Smooth muscle cell (in vitro differentiated cells): ENCODE measurements around the gene OSBPL6. TPM values are rescaled to one million over a fixed set of nuclear protein-coding genes. Genes with fewer than 3 reads are reported as not detected.

Experiments
- DNase-seq: peaks from one replicate; lab custom pipeline; 2025; ENCODE audit not compliant: unreplicated experiment; lab: John Stamatoyannopoulos, UW
- H2AFZ ChIP-seq: fragments of 200-600 bp; sonication (generic); 2 replicates; pipeline ENCODE4 v1.6.0; 2016; ENCODE audit warnings: antibody characterized with exemption, low read depth, mild to moderate bottlenecking
- H3F3A ChIP-seq: fragments of 200-600 bp; sonication (generic); 2 replicates; pipeline ENCODE4 v1.6.0; 2017; ENCODE audit warnings: antibody characterized with exemption, low read depth
- H3K27ac ChIP-seq: fragments of 200-600 bp; sonication (generic); 2 replicates; pipeline ENCODE4 v1.5.1; 2016; ENCODE audit warnings: low read depth, mild to moderate bottlenecking
- H3K27me3 ChIP-seq: fragments of 200-600 bp; sonication (generic); 2 replicates; pipeline ENCODE4 v1.6.1; 2016; ENCODE audit warnings: low read depth, mild to moderate bottlenecking
- H3K36me3 ChIP-seq: fragments of 200-600 bp; sonication (generic); 2 replicates; pipeline ENCODE4 v1.5.1; 2016; ENCODE audit warnings: low read depth
- H3K4me1 ChIP-seq: fragments of 200-600 bp; sonication (generic); 2 replicates; pipeline ENCODE4 v1.5.1; 2016; ENCODE audit warnings: low read depth
- H3K4me2 ChIP-seq: fragments of 200-600 bp; sonication (generic); 2 replicates; pipeline ENCODE4 v1.6.0; 2016; ENCODE audit warnings: mild to moderate bottlenecking
- H3K4me3 ChIP-seq: fragments of 200-600 bp; sonication (generic); 2 replicates; pipeline ENCODE4 v1.5.1; 2016; ENCODE audit warnings: mild to moderate bottlenecking
- H3K79me2 ChIP-seq: fragments of 200-600 bp; sonication (generic); 2 replicates; pipeline ENCODE4 v1.6.0; 2016; ENCODE audit warnings: low read depth, mild to moderate bottlenecking
- H3K9ac ChIP-seq: fragments of 200-600 bp; sonication (generic); 2 replicates; pipeline ENCODE4 v1.6.0; 2016; ENCODE audit warnings: low read depth
- H3K9me3 ChIP-seq: fragments of 200-600 bp; sonication (generic); replicated peaks from 2 replicates; pipeline ENCODE4 v1.5.1; 2016; ENCODE audit warnings: low read depth
- H4K20me1 ChIP-seq: fragments of 200-600 bp; sonication (generic); 2 replicates; pipeline ENCODE4 v1.6.0; 2016; ENCODE audit warnings: low read depth
- WGBS: methylation state at CpG from one replicate; pipeline ENCODE4 v1.1.7; 2016; ENCODE audit warnings: low lambda C conversion rate; 5-methylcytosine and 5-hydroxymethylcytosine counted together
- polyA plus RNA-seq: library from polyadenylated mRNA; unstranded; fragments of >200 nt; fragmentation: Nextera tagmentation; extraction: Ambion mirVana; gene quantifications from 2 replicates; pipeline ENCODE4 v1.2.1, GENCODE V29; 2016
- total RNA-seq: library from RNA; depleted of rRNA; stranded (reverse); fragments of >200 nt; gene quantifications from 2 replicates; pipeline ENCODE4 v1.2.3, GENCODE V29; 2014
- TF ChIP-seq, protein P1 (sequence below): fragments of 200-600 bp; sonication (generic); IDR thresholded peaks from 2 replicates; pipeline ENCODE4 v1.5.1; 2017; ENCODE audit warnings: borderline replicate concordance, mild to moderate bottlenecking, antibody characterized with exemption; ENCODE audit not compliant: insufficient read depth, poor library complexity, severe bottlenecking

Gene OSBPL6
- total and polyA plus RNA-seq, 2 experiments from 2014 or later: 7.4 to 7.6 TPM

DNA sequence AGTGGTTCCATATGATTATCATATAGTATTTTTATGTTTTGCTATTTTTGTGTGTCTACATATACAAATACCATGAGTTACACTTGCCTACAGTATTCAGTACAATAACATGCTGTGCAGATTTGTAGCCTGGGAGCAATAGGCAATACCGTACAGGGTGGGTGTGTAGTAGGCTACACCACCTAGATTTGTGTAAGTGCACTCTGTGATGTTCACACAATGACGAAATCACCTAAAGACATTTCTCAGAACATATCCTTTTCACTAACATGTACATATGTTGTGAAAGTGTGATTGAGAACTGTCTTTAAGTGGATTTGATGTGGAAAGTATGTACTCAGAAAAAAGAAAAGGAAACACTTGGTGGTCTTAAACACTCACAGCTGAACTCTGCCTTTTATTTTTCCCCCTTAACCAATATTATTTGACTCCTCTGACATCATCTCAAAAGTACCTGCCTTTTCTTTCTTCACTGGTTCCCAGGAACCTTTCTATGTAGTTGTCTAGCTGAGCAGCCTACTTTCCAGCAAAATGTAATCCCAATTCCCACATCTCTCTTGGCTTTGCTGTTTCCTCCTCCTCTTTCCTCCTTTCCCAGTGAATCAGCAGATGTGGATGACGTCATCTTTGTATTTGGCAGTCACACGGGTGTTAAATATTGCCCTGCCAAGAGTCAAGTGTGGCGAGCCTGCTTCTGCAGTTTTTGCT is 47.7 kb downstream of the OSBPL6 start:
- Histone ChIP-seq H3K27ac (peak overlapping the region; percentile 41), H2AFZ (peak overlapping the region; percentile 39), H3K4me3 (no peak overlapping the region), H3K36me3 (no peaks in the 10 kb centered on the region), H3K79me2 (no peaks in the 10 kb centered on the region), H3K9me3 (no peaks in the 10 kb centered on the region), H3K9ac (no peak overlapping the region), H3K4me1 (no peaks in the 10 kb centered on the region), H3K4me2 (peak overlapping the region; percentile 33), H3K27me3 (no peaks in the 10 kb centered on the region), H4K20me1 (no peaks in the 10 kb centered on the region), H3F3A (no peaks in the 10 kb centered on the region)
- no peak for DNase-seq
- WGBS: 40% methylated on average over 5 of the region's 5 CpGs
- TF ChIP-seq, protein P1, sequence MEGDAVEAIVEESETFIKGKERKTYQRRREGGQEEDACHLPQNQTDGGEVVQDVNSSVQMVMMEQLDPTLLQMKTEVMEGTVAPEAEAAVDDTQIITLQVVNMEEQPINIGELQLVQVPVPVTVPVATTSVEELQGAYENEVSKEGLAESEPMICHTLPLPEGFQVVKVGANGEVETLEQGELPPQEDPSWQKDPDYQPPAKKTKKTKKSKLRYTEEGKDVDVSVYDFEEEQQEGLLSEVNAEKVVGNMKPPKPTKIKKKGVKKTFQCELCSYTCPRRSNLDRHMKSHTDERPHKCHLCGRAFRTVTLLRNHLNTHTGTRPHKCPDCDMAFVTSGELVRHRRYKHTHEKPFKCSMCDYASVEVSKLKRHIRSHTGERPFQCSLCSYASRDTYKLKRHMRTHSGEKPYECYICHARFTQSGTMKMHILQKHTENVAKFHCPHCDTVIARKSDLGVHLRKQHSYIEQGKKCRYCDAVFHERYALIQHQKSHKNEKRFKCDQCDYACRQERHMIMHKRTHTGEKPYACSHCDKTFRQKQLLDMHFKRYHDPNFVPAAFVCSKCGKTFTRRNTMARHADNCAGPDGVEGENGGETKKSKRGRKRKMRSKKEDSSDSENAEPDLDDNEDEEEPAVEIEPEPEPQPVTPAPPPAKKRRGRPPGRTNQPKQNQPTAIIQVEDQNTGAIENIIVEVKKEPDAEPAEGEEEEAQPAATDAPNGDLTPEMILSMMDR: no peak

DNA sequence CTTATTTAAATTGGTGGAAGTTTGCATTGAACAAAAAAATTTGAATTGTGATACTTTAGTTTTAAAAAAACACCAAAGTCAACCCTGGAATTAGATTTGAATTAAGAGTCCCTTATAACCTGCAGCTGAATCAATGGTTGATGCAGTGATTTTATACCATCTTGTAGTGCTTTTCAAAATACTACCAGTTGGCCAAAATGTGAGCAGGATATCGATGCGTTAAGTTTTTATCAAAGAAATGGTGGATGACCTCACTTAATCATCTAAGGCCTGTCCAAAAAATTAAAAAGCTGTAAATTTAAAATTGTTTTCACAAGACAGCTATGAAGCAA is 48.2 kb downstream of the OSBPL6 start:
- H3F3A ChIP-seq: no peaks in the 10 kb centered on the region
- H3K4me2 ChIP-seq: peak overlapping the region; percentile 33
- H3K27ac ChIP-seq: no peak overlapping the region
- DNase-seq: no peak
- no peaks in the 10 kb centered on the region for H3K27me3 ChIP-seq
- TF ChIP-seq, protein P1: no peak
- H3K79me2 ChIP-seq: no peaks in the 10 kb centered on the region
- no peak overlapping the region for H3K4me3 ChIP-seq
- H2AFZ ChIP-seq: no peak overlapping the region
- no peaks in the 10 kb centered on the region for H3K36me3 ChIP-seq
- no peaks in the 10 kb centered on the region for H3K9me3 ChIP-seq
- 100% methylated on average over 2 of the region's 2 CpGs for WGBS
- no peaks in the 10 kb centered on the region for H3K4me1 ChIP-seq
- no peaks in the 10 kb centered on the region for H4K20me1 ChIP-seq
- no peak overlapping the region for H3K9ac ChIP-seq

DNA sequence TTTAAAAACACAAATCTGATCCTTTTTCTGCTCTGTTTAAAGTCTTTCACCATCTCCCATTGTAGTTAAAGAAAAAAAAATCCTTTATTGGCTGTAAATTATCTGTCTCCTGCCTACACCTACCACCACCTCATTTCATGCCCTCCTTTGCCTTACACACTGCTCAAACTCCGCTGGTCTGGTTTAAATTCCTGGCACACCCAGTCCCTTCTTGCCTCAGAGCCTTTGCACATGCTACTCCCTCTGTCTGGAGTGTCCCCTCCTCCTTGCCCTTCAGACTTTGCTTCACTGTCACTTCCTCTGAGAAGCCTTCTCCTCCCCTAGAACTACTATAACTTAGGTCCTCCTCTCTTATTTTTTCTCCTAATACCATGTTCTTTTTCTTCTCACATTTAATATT is 49.6 kb downstream of the OSBPL6 start:
- DNase-seq: no peak
- Histone ChIP-seq H3K36me3 (no peaks in the 10 kb centered on the region), H3K27ac (no peak overlapping the region), H3K4me1 (no peaks in the 10 kb centered on the region), H3K27me3 (no peaks in the 10 kb centered on the region), H3K4me2 (no peak overlapping the region), H3K9me3 (no peaks in the 10 kb centered on the region), H4K20me1 (no peaks in the 10 kb centered on the region), H2AFZ (no peak overlapping the region), H3F3A (no peaks in the 10 kb centered on the region), H3K79me2 (no peaks in the 10 kb centered on the region), H3K9ac (no peak overlapping the region), H3K4me3 (no peak overlapping the region)
- 89% methylated on average over 1 of the region's 1 CpG for WGBS
- TF ChIP-seq, protein P1: no peak

DNA sequence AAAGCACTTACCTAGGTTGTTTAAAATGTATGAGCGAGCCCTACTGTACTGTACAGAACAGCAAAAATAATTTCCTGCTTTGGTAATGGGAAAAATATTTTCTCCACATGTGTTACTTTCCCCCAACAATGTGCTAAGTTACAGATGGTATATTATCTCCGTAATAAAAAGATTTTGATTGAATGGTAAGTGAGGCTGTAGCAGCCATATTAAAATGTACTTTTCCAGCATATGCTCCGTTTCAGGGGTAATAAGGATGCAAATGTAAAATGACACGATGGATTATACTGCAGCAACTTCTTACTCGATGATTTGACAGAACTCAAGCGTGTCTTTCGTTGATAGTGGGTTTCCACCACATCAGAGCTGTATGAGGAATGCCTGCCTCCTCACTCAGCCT is 50.5 kb downstream of the OSBPL6 start:
- H3K27ac ChIP-seq: no peak overlapping the region
- no peaks in the 10 kb centered on the region for H3K79me2 ChIP-seq
- H3K4me3 ChIP-seq: no peak overlapping the region
- no peaks in the 10 kb centered on the region for H4K20me1 ChIP-seq
- no peaks in the 10 kb centered on the region for H3K4me1 ChIP-seq
- no peak for DNase-seq
- no peaks in the 10 kb centered on the region for H3F3A ChIP-seq
- TF ChIP-seq, protein P1: no peak
- H3K27me3 ChIP-seq: no peaks in the 10 kb centered on the region
- H3K9me3 ChIP-seq: no peaks in the 10 kb centered on the region
- 83% methylated on average over 7 of the region's 7 CpGs for WGBS
- no peak overlapping the region for H3K9ac ChIP-seq
- H3K36me3 ChIP-seq: no peaks in the 10 kb centered on the region
- no peak overlapping the region for H2AFZ ChIP-seq
- no peak overlapping the region for H3K4me2 ChIP-seq
